ENCODE data around the gene TTLL11. TPM values are rescaled to one million over a fixed set of nuclear protein-coding genes. Genes with fewer than 3 reads are reported as not detected.

TTLL11 gene
- total and polyA plus RNA-seq, 8 donors, result 5.4 to 11.6 (median 9.5) TPM

- H3K36me3 ChIP-seq, result no peaks in the 10 kb centered on the region
- no peak overlapping the region for H3K4me3 ChIP-seq
- TF ChIP-seq CTCF (IDR thresholded peaks at IDR 0.05), result no peak
- intact Hi-C loops (cut with DNase I), result no loop called here
- no peak for DNase-seq
- no peak overlapping the region for H3K27ac ChIP-seq
- H3K4me1 ChIP-seq, result no peaks in the 10 kb centered on the region
- no peaks in the 10 kb centered on the region for H3K27me3 ChIP-seq
- no peak for ATAC-seq
- no peaks in the 10 kb centered on the region for H3K9me3 ChIP-seq
Measured at GRCh38 chr9:121817476-121817875, 275.6 kb downstream of the TTLL11 start.

- H3K4me3 ChIP-seq, result no peak overlapping the region
- no peak for TF ChIP-seq CTCF (IDR thresholded peaks at IDR 0.05)
- no peak overlapping the region for H3K27ac ChIP-seq
- H3K27me3 ChIP-seq, result no peaks in the 10 kb centered on the region
- H3K4me1 ChIP-seq, result no peaks in the 10 kb centered on the region
- no peaks in the 10 kb centered on the region for H3K36me3 ChIP-seq
- ATAC-seq, result no peak
- no peak for DNase-seq
- H3K9me3 ChIP-seq, result no peaks in the 10 kb centered on the region
- intact Hi-C loops (cut with DNase I), result no loop called here
Measured at GRCh38 chr9:121816845-121817450, 276.2 kb downstream of the TTLL11 start.

GRCh38 chr9:121816449-121816817, 276.7 kb downstream of the TTLL11 start:
- Histone ChIP-seq H3K9me3 (no peaks in the 10 kb centered on the region), H3K36me3 (no peaks in the 10 kb centered on the region), H3K4me3 (no peak overlapping the region), H3K4me1 (no peaks in the 10 kb centered on the region), H3K27me3 (no peaks in the 10 kb centered on the region), H3K27ac (no peak overlapping the region)
- ATAC-seq (no peak), DNase-seq (no peak)
- intact Hi-C loops (cut with DNase I), result no loop called here
- TF ChIP-seq CTCF (IDR thresholded peaks at IDR 0.05), result no peak

GRCh38 chr9:121815546-121816448, 277.3 kb downstream of the TTLL11 start:
- no peaks in the 10 kb centered on the region for H3K4me1 ChIP-seq
- DNase-seq (peak in 1 of 4 donors; percentile 28), ATAC-seq (no peak)
- no peaks in the 10 kb centered on the region for H3K27me3 ChIP-seq
- intact Hi-C loops (cut with DNase I), result no loop called here
- H3K4me3 ChIP-seq, result no peak overlapping the region
- H3K36me3 ChIP-seq, result no peaks in the 10 kb centered on the region
- TF ChIP-seq CTCF (IDR thresholded peaks at IDR 0.05), result no peak
- no peaks in the 10 kb centered on the region for H3K9me3 ChIP-seq
- H3K27ac ChIP-seq, result no peak overlapping the region

GRCh38 chr9:121815084-121815483, 278.0 kb downstream of the TTLL11 start:
- intact Hi-C loops (cut with DNase I), result no loop called here
- no peaks in the 10 kb centered on the region for H3K36me3 ChIP-seq
- no peak for DNase-seq

More at GRCh38 chr9:121815084-121815483, 278.0 kb downstream of the TTLL11 start:
- no peaks in the 10 kb centered on the region for H3K9me3 ChIP-seq
- H3K4me1 ChIP-seq, result no peaks in the 10 kb centered on the region
- H3K27me3 ChIP-seq, result no peaks in the 10 kb centered on the region
- no peak overlapping the region for H3K4me3 ChIP-seq
- H3K27ac ChIP-seq, result no peak overlapping the region
- TF ChIP-seq CTCF (IDR thresholded peaks at IDR 0.05), result no peak
- ATAC-seq, result no peak
